GM15510 (cell line): ENCODE measurements around the gene WDR1.

Source experiments
- POLR2A ChIP-seq: IDR thresholded peaks from 3 replicates; pipeline ENCODE4 v1.6.1; 2011; ENCODE audit warnings: borderline replicate concordance; ENCODE audit not compliant: insufficient read length; ENCODE audit errors: extremely low read depth

The WDR1 gene

GRCh38 chr4:10030972-10031667 is 85.5 kb downstream of the WDR1 start:
- TF ChIP-seq POLR2A, result no peak

GRCh38 chr4:10029403-10029802 is 87.2 kb downstream of the WDR1 start:
- TF ChIP-seq POLR2A, result no peak

- no peak for TF ChIP-seq POLR2A
Measured at GRCh38 chr4:10028910-10029309, 87.7 kb downstream of the WDR1 start.

GRCh38 chr4:10026485-10026884 is 90.1 kb downstream of the WDR1 start:
- no peak for TF ChIP-seq POLR2A

- no peak for TF ChIP-seq POLR2A
Measured at GRCh38 chr4:10025230-10025806, 91.3 kb downstream of the WDR1 start.
